Ishikawa (cell line): ENCODE measurements around the gene SCAP.

Source experiments
- CEBPB ChIP-seq: IDR thresholded peaks from 2 replicates; pipeline ENCODE4 v1.6.1; 2012
- CREB1 ChIP-seq: IDR thresholded peaks from 2 replicates; pipeline ENCODE4 v1.6.1; 2012; ENCODE audit warnings: low read depth
- EGR1 ChIP-seq: IDR thresholded peaks from 2 replicates; pipeline ENCODE4 v1.6.1; 2012
- EP300 ChIP-seq: IDR thresholded peaks from 2 replicates; pipeline ENCODE4 v1.6.1; 2012; ENCODE audit warnings: borderline replicate concordance
- FOXM1 ChIP-seq: IDR thresholded peaks from 2 replicates; pipeline ENCODE4 v1.6.1; 2012; ENCODE audit warnings: low read depth, borderline replicate concordance
- MAX ChIP-seq: IDR thresholded peaks from 2 replicates; pipeline ENCODE4 v1.6.1; 2012
- NFIC ChIP-seq: IDR thresholded peaks from 2 replicates; pipeline ENCODE4 v1.6.1; 2012
- RAD21 ChIP-seq: IDR thresholded peaks from 2 replicates; pipeline ENCODE4 v1.6.1; 2012; ENCODE audit warnings: low read depth
- REST ChIP-seq: IDR thresholded peaks from 2 replicates; pipeline ENCODE4 v1.6.1; 2012; ENCODE audit warnings: low read depth, mild to moderate bottlenecking
- TAF1 ChIP-seq: IDR thresholded peaks from 2 replicates; pipeline ENCODE4 v1.6.1; 2012; ENCODE audit warnings: low read depth, mild to moderate bottlenecking
- TCF12 ChIP-seq: IDR thresholded peaks from 2 replicates; pipeline ENCODE4 v1.6.1; 2012; ENCODE audit warnings: low read depth
- TEAD4 ChIP-seq: IDR thresholded peaks from 2 replicates; pipeline ENCODE4 v1.6.1; 2012
- USF1 ChIP-seq: IDR thresholded peaks from 2 replicates; pipeline ENCODE4 v1.6.1; 2012
- YY1 ChIP-seq: IDR thresholded peaks from 2 replicates; pipeline ENCODE4 v1.6.1; 2012; ENCODE audit warnings: low read depth
- ZBTB7A ChIP-seq: IDR thresholded peaks from 2 replicates; pipeline ENCODE4 v1.6.1; 2012; ENCODE audit warnings: low read depth

The SCAP gene

GRCh38 chr3:47381317-47382157, 94.2 kb downstream of the SCAP start:
- no peak for TF ChIP-seq CEBPB
- TF ChIP-seq TAF1 = peak; percentile 21; the same call in 1 of the 2 replicates
- TF ChIP-seq CREB1 = peak; percentile 31; the same call in 1 of the 2 replicates

- TF ChIP-seq ZBTB7A (no peak; the same call in 1 of the 2 replicates), TCF12 (peak; percentile 52), RAD21 (no peak), USF1 (peak; percentile 95), YY1 (peak; percentile 83), TAF1 (peak; percentile 79), TEAD4 (peak; percentile 65), NFIC (0 out of 2 replicates have a peak, but pooled peaks have one; percentile 8), REST (no peak), MAX (peak; percentile 87), CEBPB (no peak), EP300 (no peak), CREB1 (peak; percentile 78), FOXM1 (peak; percentile 77; the same call in 1 of the 2 replicates), EGR1 (peak; percentile 43; the same call in 1 of the 2 replicates)
Observed at GRCh38 chr3:47380601-47381316, 95.0 kb downstream of the SCAP start, which contains the start of gene PTPN23. Gene PTPN23, plus strand, starts transcription at chr3:47381021. Its CDS starts 76 bp downstream, at chr3:47381097.

- no peak for TF ChIP-seq EP300
- no peak for TF ChIP-seq ZBTB7A
- TF ChIP-seq REST = no peak
- no peak for TF ChIP-seq FOXM1
- TF ChIP-seq NFIC = no peak
- TF ChIP-seq YY1 = no peak
- no peak for TF ChIP-seq MAX
- TF ChIP-seq USF1 = no peak
- no peak for TF ChIP-seq CREB1
- TF ChIP-seq EGR1 = no peak
- TF ChIP-seq TEAD4 = no peak
- no peak for TF ChIP-seq TCF12
Observed at GRCh38 chr3:47380026-47380600, 95.6 kb downstream of the SCAP start.

GRCh38 chr3:47379411-47379899, 96.3 kb downstream of the SCAP start:
- TF ChIP-seq CREB1 = no peak
- TF ChIP-seq TEAD4 = no peak
- TF ChIP-seq TAF1 = no peak
- TF ChIP-seq NFIC = no peak
- no peak for TF ChIP-seq MAX

GRCh38 chr3:47378869-47379268, 96.9 kb downstream of the SCAP start:
- TF ChIP-seq EP300 (no peak), FOXM1 (no peak), TEAD4 (no peak), TCF12 (no peak), EGR1 (no peak), TAF1 (no peak), MAX (no peak), CEBPB (no peak)
